Stimulated activated CD4-positive, alpha-beta T cell treated with anti-CD3 and anti-CD28 coated beads, TNF-alpha, amount 100 ng/mL, for 24 hours (primary cell): ENCODE results near the gene MIGA2.
"Not testable (repeated sequence)": the region's sequence is repeated elsewhere in the genome, so short reads cannot be mapped to it uniquely, and the experiment has no call there.

Experiments used
- DNase-seq, 3 experiments: peaks; one replicate each; pipeline ENCODE4 v3.0.0-alpha.2; 2020; ENCODE audit warnings: low read depth in 3 of 3

MIGA2 gene

GRCh38 chr9:129011761-129012181 is 24.7 kb upstream of the MIGA2 start:
- no peak for DNase-seq

- DNase-seq: no peak
Observed at GRCh38 chr9:129012343-129012742, 24.1 kb upstream of the MIGA2 start.

- DNase-seq: no peak
Observed at GRCh38 chr9:129012893-129013448, 23.5 kb upstream of the MIGA2 start.

GRCh38 chr9:129013674-129014073 is 22.8 kb upstream of the MIGA2 start:
- no peak for DNase-seq

GRCh38 chr9:129014124-129014523 is 22.3 kb upstream of the MIGA2 start:
- DNase-seq: no peak

GRCh38 chr9:129014608-129015007 is 21.8 kb upstream of the MIGA2 start:
- DNase-seq: no peak

GRCh38 chr9:129021091-129021490 is 15.3 kb upstream of the MIGA2 start:
- DNase-seq: no peak

- DNase-seq: no peak
Observed at GRCh38 chr9:129022037-129022436, 14.4 kb upstream of the MIGA2 start.

GRCh38 chr9:129023036-129023907 is 13.2 kb upstream of the MIGA2 start:
- DNase-seq: no peak

- no peak for DNase-seq
Observed at GRCh38 chr9:129023908-129024233, 12.6 kb upstream of the MIGA2 start.

GRCh38 chr9:129026442-129027223 is 9.8 kb upstream of the MIGA2 start:
- DNase-seq: no peak

GRCh38 chr9:129027224-129027684 is 9.2 kb upstream of the MIGA2 start:
- DNase-seq: no peak

GRCh38 chr9:129027685-129028191 is 8.7 kb upstream of the MIGA2 start:
- DNase-seq: peak in 2 of 3 experiments; percentile 37 to 63

- DNase-seq: peak; percentile 91 to 94 (median 91)
Observed at GRCh38 chr9:129028192-129028966, 8.0 kb upstream of the MIGA2 start, which contains the start of gene SH3GLB2. SH3GLB2 (minus strand) TSS chr9:129028331; CDS start chr9:129028154, 177 bp downstream.

GRCh38 chr9:129030191-129030590 is 6.2 kb upstream of the MIGA2 start:
- DNase-seq: no peak

GRCh38 chr9:129031514-129031913 is 4.9 kb upstream of the MIGA2 start:
- no peak for DNase-seq

- no peak for DNase-seq
Observed at GRCh38 chr9:129032541-129033159, 3.8 kb upstream of the MIGA2 start.

- no peak for DNase-seq
Observed at GRCh38 chr9:129033216-129033615, 3.2 kb upstream of the MIGA2 start.

- not testable (repeated sequence) for DNase-seq
Observed at GRCh38 chr9:129035838-129036237, 588 bp upstream of the MIGA2 start.

- DNase-seq: no peak
Observed at GRCh38 chr9:129036923-129037766, 719 bp downstream of the MIGA2 start.
